ENCODE data around the gene STK32A. TPM values are rescaled to one million over a fixed set of nuclear protein-coding genes. Genes with fewer than 3 reads are reported as not detected.
A peak's percentile ranks its signal among the peaks of the same experiment; 100 is the strongest.

The STK32A gene
- total and polyA plus RNA-seq, 2 experiments from 2014 or later = 2.4 to 2.8 TPM

GRCh38 chr5:147407094-147407681 lies 172.4 kb downstream of the STK32A start:
- H3K79me2 ChIP-seq (replicated peaks; ENCODE audit: insufficient read depth) = peaks cover 19% of the 10 kb centered on the region; the same call in 1 of the 2 replicates
- H3K4me2 ChIP-seq = no peak overlapping the region
- no peaks in the 10 kb centered on the region for H3K9me2 ChIP-seq (ENCODE audit: insufficient read depth)
- TF ChIP-seq NANOG (IDR thresholded peaks at IDR 0.05; ENCODE audit: borderline replicate concordance) = no peak
- Mint-ChIP-seq H3K4me1 (no peaks in the 10 kb centered on the region), H3K27ac (0 out of 2 replicates have a peak overlapping the region, but pooled peaks have one; percentile 37), H3K4me3 (no peak overlapping the region), H3K36me3 (ENCODE audit: low read depth) (peaks cover 96% of the 10 kb centered on the region), H3K27me3 (ENCODE audit: insufficient read depth, low read depth, poor library complexity) (peaks cover 2% of the 10 kb centered on the region), H3K9me3 (no peaks in the 10 kb centered on the region)
- H3K36me3 ChIP-seq (ENCODE audit: insufficient read depth) = peaks cover 93% of the 10 kb centered on the region
- DNase-seq (ENCODE audit: low spot score) = no peak
- H3K27me3 ChIP-seq (ENCODE audit: insufficient read depth) = no peaks in the 10 kb centered on the region
- no peak for ATAC-seq
- no peak overlapping the region for H2AFZ ChIP-seq
- H3K4me3 ChIP-seq = no peak overlapping the region
- H3F3A ChIP-seq (replicated peaks; ENCODE audit: low read depth) = peaks cover 25% of the 10 kb centered on the region
- H3K4me1 ChIP-seq (ENCODE audit: insufficient read depth) = no peaks in the 10 kb centered on the region
- H4K20me1 ChIP-seq (replicated peaks; ENCODE audit: insufficient read depth) = peaks cover 38% of the 10 kb centered on the region
- peak overlapping the region; percentile 56; the same call in 1 of the 2 replicates for H3K27ac ChIP-seq (ENCODE audit: low read depth)

DNA sequence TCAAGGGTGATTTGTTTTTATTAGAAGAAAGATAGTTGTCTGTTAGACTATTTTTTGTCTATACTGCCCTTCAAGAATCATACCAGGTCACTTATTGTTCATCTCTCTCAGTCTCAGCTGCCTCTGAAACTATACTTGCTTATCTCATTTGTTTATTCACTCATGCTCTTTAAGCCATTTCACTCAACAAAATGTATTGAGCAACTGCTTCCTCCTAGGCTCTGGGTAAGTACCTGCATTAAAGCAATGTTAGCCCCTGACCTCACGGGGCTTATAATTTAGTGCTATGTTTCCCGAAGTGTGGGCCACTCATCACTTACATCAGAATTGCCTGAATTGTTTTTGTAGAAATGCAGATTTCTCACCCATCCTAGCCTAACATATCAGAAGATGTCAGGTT lies 174.2 kb downstream of the STK32A start:
- no peaks in the 10 kb centered on the region for H3K27me3 ChIP-seq (ENCODE audit: insufficient read depth)
- no peak overlapping the region for H2AFZ ChIP-seq
- ATAC-seq = no peak
- Mint-ChIP-seq H3K27me3 (ENCODE audit: insufficient read depth, low read depth, poor library complexity) (peaks cover 2% of the 10 kb centered on the region), H3K36me3 (ENCODE audit: low read depth) (peaks cover 98% of the 10 kb centered on the region), H3K9me3 (no peaks in the 10 kb centered on the region), H3K4me1 (no peaks in the 10 kb centered on the region), H3K27ac (no peak overlapping the region), H3K4me3 (no peak overlapping the region)
- no peak for DNase-seq (ENCODE audit: low spot score)
- no peaks in the 10 kb centered on the region for H3K9me2 ChIP-seq (ENCODE audit: insufficient read depth)
- H3K36me3 ChIP-seq (ENCODE audit: insufficient read depth) = peaks cover 94% of the 10 kb centered on the region
- TF ChIP-seq CREB1 (CRISPR knock-in tag; IDR thresholded peaks at IDR 0.05; ENCODE audit: low read depth) (no peak), ZNF331 (CRISPR knock-in tag; IDR thresholded peaks at IDR 0.05; ENCODE audit: low read depth) (no peak)
- peaks cover 20% of the 10 kb centered on the region for H3F3A ChIP-seq (replicated peaks; ENCODE audit: low read depth)
- H3K79me2 ChIP-seq (replicated peaks; ENCODE audit: insufficient read depth) = peaks cover 22% of the 10 kb centered on the region
- peaks cover 47% of the 10 kb centered on the region for H4K20me1 ChIP-seq (replicated peaks; ENCODE audit: insufficient read depth)
- no peak overlapping the region for H3K4me2 ChIP-seq
- no peak overlapping the region for H3K4me3 ChIP-seq
- H3K4me1 ChIP-seq (ENCODE audit: insufficient read depth) = no peaks in the 10 kb centered on the region
- H3K27ac ChIP-seq (ENCODE audit: low read depth) = 0 out of 2 replicates have a peak overlapping the region, but pooled peaks have one; percentile 29

GRCh38 chr5:147410496-147411358 lies 175.9 kb downstream of the STK32A start:
- H3F3A ChIP-seq (replicated peaks; ENCODE audit: low read depth) = peaks cover 15% of the 10 kb centered on the region; the same call in 1 of the 2 replicates
- H3K4me3 ChIP-seq = no peak overlapping the region
- TF ChIP-seq NANOG (IDR thresholded peaks at IDR 0.05; ENCODE audit: borderline replicate concordance) (no peak), EZH2phosphoT487 (IDR thresholded peaks at IDR 0.05; ENCODE audit: unreplicated experiment) (no peak), ZNF331 (CRISPR knock-in tag; IDR thresholded peaks at IDR 0.05; ENCODE audit: low read depth) (no peak), CREB1 (CRISPR knock-in tag; IDR thresholded peaks at IDR 0.05; ENCODE audit: low read depth) (no peak), POLR2AphosphoS5 (IDR thresholded peaks at IDR 0.05; ENCODE audit: low read depth) (no peak), STAT1 (IDR thresholded peaks at IDR 0.05; ENCODE audit: unreplicated experiment) (no peak)
- TF ChIP-seq, protein P1, sequence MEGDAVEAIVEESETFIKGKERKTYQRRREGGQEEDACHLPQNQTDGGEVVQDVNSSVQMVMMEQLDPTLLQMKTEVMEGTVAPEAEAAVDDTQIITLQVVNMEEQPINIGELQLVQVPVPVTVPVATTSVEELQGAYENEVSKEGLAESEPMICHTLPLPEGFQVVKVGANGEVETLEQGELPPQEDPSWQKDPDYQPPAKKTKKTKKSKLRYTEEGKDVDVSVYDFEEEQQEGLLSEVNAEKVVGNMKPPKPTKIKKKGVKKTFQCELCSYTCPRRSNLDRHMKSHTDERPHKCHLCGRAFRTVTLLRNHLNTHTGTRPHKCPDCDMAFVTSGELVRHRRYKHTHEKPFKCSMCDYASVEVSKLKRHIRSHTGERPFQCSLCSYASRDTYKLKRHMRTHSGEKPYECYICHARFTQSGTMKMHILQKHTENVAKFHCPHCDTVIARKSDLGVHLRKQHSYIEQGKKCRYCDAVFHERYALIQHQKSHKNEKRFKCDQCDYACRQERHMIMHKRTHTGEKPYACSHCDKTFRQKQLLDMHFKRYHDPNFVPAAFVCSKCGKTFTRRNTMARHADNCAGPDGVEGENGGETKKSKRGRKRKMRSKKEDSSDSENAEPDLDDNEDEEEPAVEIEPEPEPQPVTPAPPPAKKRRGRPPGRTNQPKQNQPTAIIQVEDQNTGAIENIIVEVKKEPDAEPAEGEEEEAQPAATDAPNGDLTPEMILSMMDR (conservative IDR thresholded peaks at IDR 0.05; ENCODE audit: low read depth in 2 of 2) = no peak
- peaks cover 50% of the 10 kb centered on the region for H4K20me1 ChIP-seq (replicated peaks; ENCODE audit: insufficient read depth)
- no peak overlapping the region for H2AFZ ChIP-seq
- H3K9me3 Mint-ChIP-seq = no peaks in the 10 kb centered on the region; the same call in 2 of the 3 replicates
- H3K27ac Mint-ChIP-seq = no peak overlapping the region
- H3K4me2 ChIP-seq = no peak overlapping the region
- peak overlapping the region; percentile 80 for H3K27ac ChIP-seq (ENCODE audit: low read depth)
- ATAC-seq = no peak
- H3K4me1 Mint-ChIP-seq = no peaks in the 10 kb centered on the region; the same call in 2 of the 3 replicates
- no peak overlapping the region for H3K4me3 Mint-ChIP-seq
- H3K27me3 Mint-ChIP-seq (ENCODE audit: insufficient read depth, low read depth, poor library complexity) = peaks cover 2% of the 10 kb centered on the region
- no peak for DNase-seq (ENCODE audit: low spot score)
- H3K36me3 ChIP-seq (ENCODE audit: insufficient read depth) = peaks cover 95% of the 10 kb centered on the region
- H3K36me3 Mint-ChIP-seq (ENCODE audit: low read depth) = peaks cover 98% of the 10 kb centered on the region
- peaks cover 29% of the 10 kb centered on the region for H3K79me2 ChIP-seq (replicated peaks; ENCODE audit: insufficient read depth)
- no peaks in the 10 kb centered on the region for H3K4me1 ChIP-seq (ENCODE audit: insufficient read depth)
- H3K27me3 ChIP-seq (ENCODE audit: insufficient read depth) = no peaks in the 10 kb centered on the region
- H3K9me2 ChIP-seq (ENCODE audit: insufficient read depth) = no peaks in the 10 kb centered on the region
